ENCODE measurements around the gene SLCO3A1. TPM values are rescaled to one million over a fixed set of nuclear protein-coding genes. Genes with fewer than 3 reads are reported as not detected.
A peak's percentile ranks its signal among the peaks of the same experiment; 100 is the strongest.
"Not testable (repeated sequence)": the region's sequence is repeated elsewhere in the genome, so short reads cannot be mapped to it uniquely, and the experiment has no call there.

Gene SLCO3A1
- total and polyA plus RNA-seq, 5 experiments from 2014 or later: 9.3 to 12.9 (median 11.8) TPM

DNA sequence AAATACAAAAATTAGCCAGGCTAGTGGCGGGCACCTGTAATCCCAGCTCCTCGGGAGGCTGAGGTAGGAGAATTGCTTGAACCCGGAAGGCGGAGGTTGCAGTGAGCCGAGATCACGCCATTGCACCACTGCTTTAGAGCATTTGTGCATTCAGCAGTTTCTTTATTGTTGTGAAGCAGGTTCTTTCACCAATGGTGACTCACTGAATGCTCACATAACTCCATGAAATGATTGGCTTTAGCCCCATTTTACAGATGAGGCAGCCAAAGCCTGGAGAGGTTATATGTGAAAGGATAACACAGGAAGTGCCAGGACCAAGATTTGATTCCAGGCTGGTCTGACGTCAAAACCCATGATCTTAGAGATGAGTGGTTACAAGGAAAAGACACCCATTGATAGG is 195.2 kb downstream of the SLCO3A1 start:
- Mint-ChIP-seq H3K27me3 (no peaks in the 10 kb centered on the region), H3K4me1 (peaks cover 5 to 18% (median 14%) of the 10 kb centered on the region in 4 donors), H3K27ac (no peak overlapping the region), H3K9me3 (no peaks in the 10 kb centered on the region), H3K4me3 (no peak overlapping the region), H3K36me3 (no peaks in the 10 kb centered on the region)
- no peak for DNase-seq
- no peak for ATAC-seq
- POLR2A ChIA-PET: no interaction called here

GRCh38 chr15:92049290-92049989 is 195.9 kb downstream of the SLCO3A1 start:
- POLR2A ChIA-PET: no interaction called here
- Mint-ChIP-seq H3K27me3 (no peaks in the 10 kb centered on the region), H3K4me3 (no peak overlapping the region), H3K4me1 (peaks cover 2 to 12% (median 7%) of the 10 kb centered on the region in 4 donors), H3K27ac (no peak overlapping the region), H3K9me3 (no peaks in the 10 kb centered on the region), H3K36me3 (no peaks in the 10 kb centered on the region)
- no peak for ATAC-seq
- no peak for DNase-seq

- ATAC-seq: no peak
These were observed 196.9 kb downstream of the SLCO3A1 start for GRCh38 chr15:92050220-92050898.

DNA sequence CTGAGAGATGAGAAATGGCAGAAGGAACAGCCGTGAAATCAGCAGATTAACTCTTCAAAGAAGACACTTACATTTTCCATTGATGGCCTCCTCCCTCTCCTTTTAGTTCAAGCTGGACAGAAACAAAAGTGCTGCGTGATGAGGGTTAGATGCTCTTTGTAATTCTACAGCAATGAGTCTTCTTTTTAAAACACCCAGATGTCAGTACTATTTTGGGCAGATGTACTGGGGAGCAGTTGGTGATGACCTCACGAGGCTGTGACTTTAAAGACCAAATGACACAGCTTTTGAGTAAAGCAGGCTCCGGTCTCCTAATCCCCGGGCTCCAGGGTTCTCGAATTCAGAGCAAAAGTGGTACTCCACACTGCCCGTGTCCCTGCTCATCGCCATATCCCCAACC is 198.2 kb downstream of the SLCO3A1 start:
- H3K9me3 Mint-ChIP-seq: no peaks in the 10 kb centered on the region
- H3K27me3 Mint-ChIP-seq: no peaks in the 10 kb centered on the region
- peaks cover 0 to 10% (median 2%) of the 10 kb centered on the region in 4 donors for H3K4me1 Mint-ChIP-seq
- H3K36me3 Mint-ChIP-seq: no peaks in the 10 kb centered on the region
- H3K27ac Mint-ChIP-seq: no peak overlapping the region
- no peak overlapping the region for H3K4me3 Mint-ChIP-seq
- POLR2A ChIA-PET: no interaction called here
- no peak for ATAC-seq
- no peak for DNase-seq

More at GRCh38 chr15:92050220-92050898, 196.9 kb downstream of the SLCO3A1 start:
- DNase-seq: no peak
- H3K27me3 Mint-ChIP-seq: no peaks in the 10 kb centered on the region
- no peak overlapping the region for H3K4me3 Mint-ChIP-seq
- peak overlapping the region in 1 of 10 donors; percentile 26 for H3K27ac Mint-ChIP-seq
- H3K36me3 Mint-ChIP-seq: no peaks in the 10 kb centered on the region
- H3K4me1 Mint-ChIP-seq: peaks cover 0 to 9% (median 2%) of the 10 kb centered on the region in 4 donors
- POLR2A ChIA-PET: no interaction called here
- H3K9me3 Mint-ChIP-seq: no peaks in the 10 kb centered on the region

DNA sequence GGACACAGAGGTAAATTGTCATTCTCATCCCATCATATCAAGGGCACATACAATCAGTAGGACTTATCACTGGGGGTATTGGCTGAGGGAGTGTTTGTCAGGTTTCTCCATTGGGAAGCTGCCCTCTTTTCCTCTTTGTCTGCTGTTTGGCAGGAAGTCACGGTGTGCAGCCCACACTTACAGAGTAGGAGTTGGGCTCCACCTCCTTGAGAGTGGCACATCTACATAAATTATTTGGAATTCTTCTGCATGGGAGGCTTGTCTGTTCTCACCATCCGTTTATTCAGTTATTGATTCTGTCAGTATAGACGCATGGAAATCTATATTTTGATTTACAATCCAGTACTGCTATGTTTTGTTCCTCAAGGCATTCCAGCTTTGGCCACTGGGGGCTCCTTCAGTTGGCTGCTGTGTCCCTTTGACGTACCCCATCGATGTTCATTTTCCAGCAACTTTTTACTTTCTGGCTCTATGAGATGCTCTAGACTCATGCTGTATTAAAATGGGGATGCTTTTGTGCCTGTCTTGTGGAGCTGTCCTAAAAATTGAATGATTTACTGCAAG is 200.3 kb downstream of the SLCO3A1 start:
- Mint-ChIP-seq H3K4me3 (no peak overlapping the region), H3K4me1 (peaks cover 0 to 12% (median 2%) of the 10 kb centered on the region in 4 donors), H3K27ac (no peak overlapping the region), H3K27me3 (no peaks in the 10 kb centered on the region), H3K36me3 (no peaks in the 10 kb centered on the region), H3K9me3 (no peaks in the 10 kb centered on the region)
- POLR2A ChIA-PET: interaction anchor here (0.6 kb wide), 1 partner anchor 585 kb away, joined by 4 read pairs; no protein-coding TSS in a partner anchor
- DNase-seq (no peak), ATAC-seq (no peak)

DNA sequence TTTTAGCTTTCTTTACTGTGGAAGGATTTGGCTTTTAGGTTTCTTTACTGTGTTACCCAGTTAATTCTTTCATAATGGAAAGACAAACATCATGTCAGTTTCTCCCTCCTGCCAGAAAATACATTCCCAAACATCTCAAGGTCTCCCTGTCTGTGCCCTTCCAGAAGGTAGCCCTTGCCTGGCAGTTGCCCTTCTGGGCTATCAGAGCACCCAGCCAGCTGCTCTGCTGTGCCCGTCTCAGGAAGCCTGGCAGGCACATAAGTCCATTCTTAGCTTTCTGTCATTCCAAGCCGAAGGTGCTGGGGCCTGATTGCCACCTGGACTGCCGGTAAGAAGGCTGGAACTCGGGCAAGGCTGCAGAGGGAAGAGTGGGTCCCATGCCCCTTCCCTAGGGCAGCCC is 203.4 kb downstream of the SLCO3A1 start:
- no peak overlapping the region for H3K4me3 Mint-ChIP-seq
- H3K9me3 Mint-ChIP-seq: no peaks in the 10 kb centered on the region
- DNase-seq (no peak), ATAC-seq (no peak)
- no peaks in the 10 kb centered on the region for H3K27me3 Mint-ChIP-seq
- POLR2A ChIA-PET: no interaction called here
- peaks cover 0 to 2% (median 0%) of the 10 kb centered on the region in 3 donors for H3K36me3 Mint-ChIP-seq
- H3K4me1 Mint-ChIP-seq: peaks cover 0 to 12% (median 1%) of the 10 kb centered on the region in 4 donors
- H3K27ac Mint-ChIP-seq: no peak overlapping the region

GRCh38 chr15:92059036-92059970 is 205.8 kb downstream of the SLCO3A1 start:
- Mint-ChIP-seq H3K4me1 (peaks cover 0 to 12% (median 1%) of the 10 kb centered on the region in 4 donors), H3K27ac (no peak overlapping the region)

GRCh38 chr15:92059971-92060311 is 206.4 kb downstream of the SLCO3A1 start:
- H3K27ac Mint-ChIP-seq, H3K9me3 Mint-ChIP-seq, ATAC-seq, H3K4me3 Mint-ChIP-seq, H3K36me3 Mint-ChIP-seq, POLR2A ChIA-PET, DNase-seq, H3K27me3 Mint-ChIP-seq: not testable (repeated sequence)
- H3K4me1 Mint-ChIP-seq: peaks cover 0 to 15% (median 1%) of the 10 kb centered on the region in 4 donors

More at GRCh38 chr15:92059036-92059970, 205.8 kb downstream of the SLCO3A1 start:
- ATAC-seq: no peak
- H3K36me3 Mint-ChIP-seq: peaks cover 0 to 4% (median 0%) of the 10 kb centered on the region in 3 donors
- H3K4me3 Mint-ChIP-seq: no peak overlapping the region
- no peak for DNase-seq
- no peaks in the 10 kb centered on the region for H3K27me3 Mint-ChIP-seq
- POLR2A ChIA-PET: no interaction called here
- peaks cover 0 to 3% (median 0%) of the 10 kb centered on the region in 9 donors for H3K9me3 Mint-ChIP-seq

GRCh38 chr15:92061511-92062195 is 208.1 kb downstream of the SLCO3A1 start:
- Mint-ChIP-seq H3K27me3 (no peaks in the 10 kb centered on the region), H3K4me1 (peaks cover 0 to 13% (median 1%) of the 10 kb centered on the region in 4 donors), H3K27ac (no peak overlapping the region), H3K9me3 (peaks cover 0 to 10% (median 0%) of the 10 kb centered on the region in 9 donors), H3K36me3 (peaks cover 0 to 4% (median 0%) of the 10 kb centered on the region in 3 donors), H3K4me3 (no peak overlapping the region)
- DNase-seq: no peak
- no peak for ATAC-seq
- POLR2A ChIA-PET: no interaction called here

GRCh38 chr15:92062505-92062904 is 209.0 kb downstream of the SLCO3A1 start:
- no peak for DNase-seq
- H3K9me3 Mint-ChIP-seq: peaks cover 0 to 10% (median 0%) of the 10 kb centered on the region in 9 donors
- peaks cover 0 to 4% (median 0%) of the 10 kb centered on the region in 3 donors for H3K36me3 Mint-ChIP-seq
- peaks cover 0 to 13% (median 1%) of the 10 kb centered on the region in 4 donors for H3K4me1 Mint-ChIP-seq
- H3K27me3 Mint-ChIP-seq: no peaks in the 10 kb centered on the region
- POLR2A ChIA-PET: no interaction called here
- ATAC-seq: no peak
- H3K27ac Mint-ChIP-seq: peak overlapping the region in 1 of 10 donors; percentile 34
- H3K4me3 Mint-ChIP-seq: no peak overlapping the region

GRCh38 chr15:92068121-92068520 is 214.6 kb downstream of the SLCO3A1 start:
- Mint-ChIP-seq H3K9me3 (peaks cover 0 to 10% (median 0%) of the 10 kb centered on the region in 9 donors), H3K27ac (no peak overlapping the region), H3K4me3 (no peak overlapping the region), H3K4me1 (peaks cover 20 to 42% (median 28%) of the 10 kb centered on the region in 4 donors), H3K27me3 (no peaks in the 10 kb centered on the region), H3K36me3 (peaks cover 0 to 3% (median 0%) of the 10 kb centered on the region in 3 donors)
- POLR2A ChIA-PET: no interaction called here
- ATAC-seq: no peak
- no peak for DNase-seq
